ENCODE results near the gene SCYL2.
A peak's percentile ranks its signal among the peaks of the same experiment; 100 is the strongest.
"Not testable (repeated sequence)": the region's sequence is repeated elsewhere in the genome, so short reads cannot be mapped to it uniquely, and the experiment has no call there.

Gene SCYL2

GRCh38 chr12:100258127-100258526, 8.8 kb upstream of the SCYL2 start:
- no peak for DNase-seq (ENCODE audit: extremely low read depth in 1 of 2, low read depth in 1 of 2)

- no peak for DNase-seq (ENCODE audit: extremely low read depth in 1 of 2, low read depth in 1 of 2)
These were observed 3.8 kb upstream of the SCYL2 start for GRCh38 chr12:100263131-100263530.

GRCh38 chr12:100265107-100265506, 1.9 kb upstream of the SCYL2 start:
- DNase-seq (ENCODE audit: extremely low read depth in 1 of 2, low read depth in 1 of 2) = not testable (repeated sequence)

- no peak for DNase-seq (ENCODE audit: extremely low read depth in 1 of 2, low read depth in 1 of 2)
These were observed 1.0 kb upstream of the SCYL2 start for GRCh38 chr12:100265732-100266584.

- peak; percentile 74 to 90 for DNase-seq (ENCODE audit: extremely low read depth in 1 of 2, low read depth in 1 of 2)
These were observed 467 bp upstream of the SCYL2 start for GRCh38 chr12:100266585-100266834.

GRCh38 chr12:100267603-100268281, 765 bp downstream of the SCYL2 start:
- DNase-seq (ENCODE audit: extremely low read depth in 1 of 2, low read depth in 1 of 2) = no peak

GRCh38 chr12:100268835-100269564, 2.0 kb downstream of the SCYL2 start:
- DNase-seq (ENCODE audit: extremely low read depth in 1 of 2, low read depth in 1 of 2) = no peak

- no peak for DNase-seq (ENCODE audit: extremely low read depth in 1 of 2, low read depth in 1 of 2)
These were observed 6.8 kb downstream of the SCYL2 start for GRCh38 chr12:100273782-100274181.

- no peak for DNase-seq (ENCODE audit: extremely low read depth in 1 of 2, low read depth in 1 of 2)
These were observed 7.3 kb downstream of the SCYL2 start for GRCh38 chr12:100274291-100274690.

GRCh38 chr12:100279159-100279558, 12.2 kb downstream of the SCYL2 start:
- DNase-seq (ENCODE audit: extremely low read depth in 1 of 2, low read depth in 1 of 2) = no peak

- no peak for DNase-seq (ENCODE audit: extremely low read depth in 1 of 2, low read depth in 1 of 2)
These were observed 12.7 kb downstream of the SCYL2 start for GRCh38 chr12:100279607-100280244.

- not testable (repeated sequence) for DNase-seq (ENCODE audit: extremely low read depth in 1 of 2, low read depth in 1 of 2)
These were observed 17.6 kb downstream of the SCYL2 start for GRCh38 chr12:100284556-100284955.

- DNase-seq (ENCODE audit: extremely low read depth in 1 of 2, low read depth in 1 of 2) = no peak
These were observed 22.1 kb downstream of the SCYL2 start for GRCh38 chr12:100289038-100289437.

- DNase-seq (ENCODE audit: extremely low read depth in 1 of 2, low read depth in 1 of 2) = no peak
These were observed 23.0 kb downstream of the SCYL2 start for GRCh38 chr12:100290016-100290415.

- no peak for DNase-seq (ENCODE audit: extremely low read depth in 1 of 2, low read depth in 1 of 2)
These were observed 26.0 kb downstream of the SCYL2 start for GRCh38 chr12:100293017-100293416.

GRCh38 chr12:100294366-100294765, 27.4 kb downstream of the SCYL2 start:
- not testable (repeated sequence) for DNase-seq (ENCODE audit: extremely low read depth in 1 of 2, low read depth in 1 of 2)

- DNase-seq (ENCODE audit: extremely low read depth in 1 of 2, low read depth in 1 of 2) = no peak
These were observed 29.0 kb downstream of the SCYL2 start for GRCh38 chr12:100295764-100296555.

GRCh38 chr12:100302081-100302480, 35.1 kb downstream of the SCYL2 start:
- DNase-seq (ENCODE audit: extremely low read depth in 1 of 2, low read depth in 1 of 2) = no peak

GRCh38 chr12:100303831-100304230, 36.9 kb downstream of the SCYL2 start:
- no peak for DNase-seq (ENCODE audit: extremely low read depth in 1 of 2, low read depth in 1 of 2)

GRCh38 chr12:100304334-100304733, 37.4 kb downstream of the SCYL2 start:
- DNase-seq (ENCODE audit: extremely low read depth in 1 of 2, low read depth in 1 of 2) = not testable (repeated sequence)
